OCI-M2 (cell line): ENCODE results near the gene ENTR1.

ENCODE experiments used
- DNase-seq: peaks from one replicate; lab custom pipeline; 2025; ENCODE audit not compliant: unreplicated experiment; lab: John Stamatoyannopoulos, UW

ENTR1 gene

DNA sequence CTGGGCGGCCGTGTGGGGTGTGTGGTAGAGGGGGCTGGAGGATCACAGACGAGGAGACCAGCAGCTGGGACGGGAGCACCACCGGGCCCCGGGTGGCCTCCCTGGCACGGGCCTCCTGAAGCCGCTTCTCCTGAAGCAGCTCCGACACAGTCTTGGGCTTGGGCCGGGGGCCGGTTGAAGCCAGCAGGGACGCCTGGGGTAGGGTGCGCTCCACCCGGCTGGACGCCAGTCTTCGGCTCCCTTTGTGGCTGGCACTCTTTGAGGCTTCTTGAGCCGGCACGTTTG lies 31.5 kb downstream of the ENTR1 start:
- no peak for DNase-seq

DNA sequence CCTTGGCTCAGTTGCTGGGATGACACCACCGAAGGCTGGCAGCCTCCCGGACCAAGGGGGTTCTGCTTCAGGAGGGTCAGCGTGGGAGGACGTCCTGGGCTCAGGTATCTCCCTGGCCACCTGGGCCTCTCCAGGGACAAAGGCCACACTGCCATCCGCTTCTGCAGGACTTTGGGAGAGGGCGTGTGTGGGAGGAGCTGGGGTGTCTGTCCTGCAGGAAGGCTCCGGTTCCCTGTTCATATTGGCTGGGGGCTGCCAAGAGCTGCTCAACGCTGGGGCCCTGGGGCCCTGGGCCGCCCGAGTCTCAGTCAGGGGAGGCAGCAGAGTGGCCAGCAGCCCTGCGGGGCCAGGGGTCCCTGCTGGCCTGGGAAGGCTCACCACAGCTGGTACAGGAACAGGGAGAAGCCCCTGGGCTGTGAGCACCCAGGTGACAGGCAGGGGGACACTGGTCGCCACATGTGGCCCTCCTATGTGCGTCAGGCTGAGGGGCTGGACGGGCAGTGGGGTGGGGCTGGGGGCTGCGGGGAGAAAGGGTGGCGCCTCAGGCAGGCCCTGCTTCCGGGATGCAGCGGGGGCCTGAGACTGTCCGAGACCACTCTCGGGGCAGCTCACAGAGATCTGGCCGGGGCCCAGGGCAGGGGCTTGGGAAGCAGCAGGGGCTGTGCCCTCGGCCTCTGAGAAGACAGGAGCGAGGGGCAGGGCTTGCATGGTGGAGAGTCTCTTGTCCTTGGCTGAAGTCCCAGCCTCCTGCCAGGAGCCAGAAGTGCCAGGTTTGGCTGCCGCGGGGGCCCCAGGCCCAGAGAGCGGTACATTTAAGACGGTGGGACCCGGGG lies 32.0 kb downstream of the ENTR1 start:
- no peak for DNase-seq

GRCh38 chr9:136377341-136378169 lies 32.9 kb downstream of the ENTR1 start:
- no peak for DNase-seq

DNA sequence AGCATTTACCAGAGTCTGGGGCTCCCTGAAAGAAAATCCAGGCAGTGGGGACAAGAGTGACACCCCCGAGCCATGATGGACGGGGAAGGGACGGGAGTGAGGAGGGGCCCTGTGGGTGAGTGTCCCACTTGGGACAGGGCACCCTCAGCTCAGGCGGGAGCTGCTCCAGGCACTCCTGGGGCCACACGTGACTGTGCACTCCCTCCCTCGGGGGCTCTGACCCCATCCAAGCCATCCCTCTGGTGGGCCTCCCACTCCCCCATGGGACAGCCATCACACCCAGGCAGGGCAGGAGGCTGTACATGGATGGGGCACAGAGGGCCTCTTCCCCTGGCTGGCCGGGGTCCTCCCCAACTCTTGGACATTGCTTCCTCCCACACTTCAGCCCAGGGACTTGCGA lies 34.0 kb downstream of the ENTR1 start:
- no peak for DNase-seq

GRCh38 chr9:136375096-136375495 lies 35.3 kb downstream of the ENTR1 start:
- DNase-seq: no peak

DNA sequence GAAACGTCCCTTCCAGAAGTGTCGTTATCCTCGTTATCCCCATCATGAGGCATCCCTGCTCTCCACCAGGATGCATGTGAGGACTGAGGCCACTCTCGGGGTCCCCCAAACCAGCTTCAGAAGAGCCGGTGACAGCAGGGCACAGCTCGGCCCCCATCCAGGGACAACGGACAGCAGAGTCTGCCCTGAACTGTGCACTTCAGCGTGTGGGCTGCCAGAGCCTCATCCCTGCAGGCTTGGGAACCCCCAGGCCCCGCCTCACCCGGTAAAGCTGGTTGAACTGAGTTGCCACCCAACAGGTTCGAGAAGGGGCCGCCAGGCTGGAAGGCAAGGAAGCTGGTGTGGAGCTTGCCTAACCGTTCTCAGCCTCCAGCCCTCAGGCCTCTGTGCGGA lies 36.2 kb downstream of the ENTR1 start:
- no peak for DNase-seq

DNA sequence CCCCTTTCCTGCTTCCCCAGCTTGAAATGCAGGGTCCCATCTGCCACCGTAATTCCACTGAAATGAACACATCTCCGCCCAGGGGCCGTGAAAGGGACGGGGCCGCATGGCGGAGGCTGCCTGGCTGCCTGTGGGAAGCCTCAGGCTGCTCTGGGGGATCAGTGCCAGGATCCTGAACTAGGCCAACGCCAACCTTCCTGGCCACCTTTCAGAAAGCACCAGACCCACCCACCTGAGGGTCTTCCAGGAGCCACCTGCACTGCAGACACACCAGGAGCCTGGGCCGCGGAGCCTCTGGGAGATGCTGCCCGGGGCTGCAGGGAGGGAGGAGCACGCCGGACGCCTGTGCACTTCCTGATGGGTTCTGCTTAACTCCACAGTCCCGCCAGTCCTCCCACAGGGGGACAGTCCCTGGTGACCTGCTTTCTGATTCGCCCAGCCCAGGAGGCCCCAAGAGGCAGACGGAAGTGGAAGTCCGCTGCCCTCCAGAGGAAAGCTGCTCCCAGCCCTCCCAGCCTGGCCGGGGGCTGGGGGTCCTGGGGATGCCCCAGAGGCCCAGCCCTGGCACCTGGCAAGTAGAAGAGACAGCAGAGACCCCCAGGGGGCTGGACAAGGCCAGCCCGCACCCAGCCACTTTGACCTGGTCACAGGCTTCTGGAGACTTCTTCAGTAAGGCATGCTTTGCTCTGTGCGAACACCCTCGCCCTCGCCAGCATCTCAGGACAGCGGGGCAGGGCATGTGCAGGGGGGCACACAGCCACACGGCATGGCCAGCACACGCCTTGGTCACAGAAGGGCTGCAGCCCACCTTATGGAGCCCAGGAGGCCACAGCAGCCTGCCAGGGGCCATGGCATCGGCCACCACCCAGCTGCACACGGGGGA lies 36.9 kb downstream of the ENTR1 start, which contains the start of gene CARD9:
Gene CARD9 (minus strand): TSS at position 370 of the 883 bp plus-strand sequence. CDS start 1,591 bp downstream, outside the sequence.
- no peak for DNase-seq

- DNase-seq: peak; percentile 8
Measured at GRCh38 chr9:136372561-136373299, 37.7 kb downstream of the ENTR1 start.

- no peak for DNase-seq
Measured at GRCh38 chr9:136372006-136372405, 38.4 kb downstream of the ENTR1 start.

DNA sequence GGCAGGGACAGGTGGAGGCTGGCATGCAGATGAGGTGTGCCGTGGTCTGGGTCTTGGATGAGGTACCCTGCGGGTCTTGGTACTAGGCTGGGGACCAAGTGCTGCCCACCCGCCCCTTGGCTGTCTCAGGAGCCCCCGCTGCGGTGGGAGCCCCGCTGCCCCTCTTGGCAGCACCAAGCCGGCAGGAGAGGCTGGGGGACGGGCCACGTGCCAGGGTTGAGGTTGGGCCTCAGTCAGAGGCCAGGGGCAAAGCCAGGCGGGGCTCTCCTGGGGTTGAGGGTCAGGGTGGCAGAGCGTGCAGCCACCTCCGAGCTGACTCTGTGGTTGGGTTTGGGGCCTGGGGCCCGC lies 38.9 kb downstream of the ENTR1 start:
- DNase-seq: no peak

DNA sequence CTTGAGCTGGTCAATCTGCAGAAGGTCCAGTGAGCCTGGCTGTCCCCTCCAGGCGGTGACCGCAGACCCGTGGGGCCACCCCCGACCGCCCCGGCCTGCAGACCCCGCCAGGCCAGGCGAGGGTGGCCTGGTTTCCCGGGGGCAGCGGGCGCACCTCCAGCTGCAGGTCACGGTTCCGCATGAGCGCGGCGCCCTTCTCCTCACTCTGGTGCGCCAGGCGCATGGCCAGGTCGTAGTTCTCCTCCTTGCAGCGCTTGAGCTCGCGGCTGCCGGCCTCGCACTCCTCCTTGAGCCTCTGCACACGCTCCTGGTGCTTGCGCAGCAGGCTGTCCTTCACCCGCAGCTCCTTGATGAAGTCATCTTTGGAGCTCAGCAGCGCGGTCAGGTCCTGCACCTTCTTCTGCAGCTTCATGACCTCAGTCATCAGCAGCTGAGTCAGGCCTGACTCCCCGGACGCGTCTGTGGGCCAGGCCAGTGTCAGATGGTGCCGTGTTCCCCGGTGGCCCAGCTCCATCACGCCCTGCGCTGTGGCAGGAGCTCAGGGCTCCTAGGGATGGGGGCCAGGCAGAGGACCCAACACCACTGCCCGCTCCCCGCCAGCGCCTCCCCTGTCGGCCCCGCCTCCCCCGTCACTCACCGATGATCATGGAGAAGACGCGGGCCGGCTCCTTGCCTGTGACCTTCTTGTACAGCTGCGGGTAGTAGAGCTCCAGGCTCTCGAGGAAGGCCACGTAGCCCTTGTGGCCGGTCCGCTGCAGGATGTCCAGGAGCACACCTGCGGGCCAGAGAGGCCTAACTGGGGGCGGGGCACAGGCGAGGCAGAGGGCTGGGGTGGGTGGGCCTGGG lies 39.5 kb downstream of the ENTR1 start:
- DNase-seq: no peak

GRCh38 chr9:136370037-136370436 lies 40.4 kb downstream of the ENTR1 start:
- DNase-seq: no peak

GRCh38 chr9:136368190-136368589 lies 42.2 kb downstream of the ENTR1 start:
- no peak for DNase-seq

DNA sequence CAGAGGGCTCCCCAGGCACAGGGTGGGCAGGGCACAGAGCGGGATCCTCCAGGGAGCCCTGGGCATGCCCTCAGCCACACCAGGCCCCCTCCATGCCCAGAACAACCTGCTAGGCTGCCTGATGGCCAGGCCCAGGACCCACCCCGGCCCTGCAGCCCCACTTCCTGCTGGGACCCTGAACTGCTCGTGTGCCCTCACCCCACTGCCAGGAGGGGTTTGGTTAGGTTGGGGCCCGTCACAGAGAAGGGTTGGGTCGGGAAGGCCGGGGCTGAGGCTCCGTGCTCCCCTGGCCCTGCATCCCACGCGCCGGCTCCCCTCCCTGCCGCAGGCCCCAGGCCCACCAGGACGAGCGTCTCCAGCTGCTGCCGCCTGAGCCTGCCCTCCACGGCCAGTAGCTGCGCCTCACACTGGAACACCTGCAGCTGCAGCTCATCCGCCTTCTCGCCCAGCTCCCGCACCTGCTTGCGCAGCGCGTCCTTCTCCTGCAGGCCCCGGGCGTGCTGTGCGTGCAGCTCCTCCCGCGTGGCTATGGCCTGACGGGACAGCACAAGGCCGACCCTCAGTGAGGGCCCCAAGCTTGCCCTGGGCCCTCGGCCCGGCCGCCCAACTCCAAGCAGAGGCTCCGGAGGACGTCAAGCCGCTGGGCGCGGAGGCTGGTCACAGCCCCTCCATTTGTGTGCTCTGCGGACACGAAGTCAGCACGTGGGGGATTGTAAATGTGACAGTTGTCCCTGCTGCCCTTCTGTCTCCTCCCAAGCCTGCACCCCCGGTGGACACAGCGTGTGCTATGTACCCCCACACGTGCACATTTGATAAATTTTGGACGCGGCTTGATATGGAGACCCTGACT lies 42.9 kb downstream of the ENTR1 start:
- no peak for DNase-seq

DNA sequence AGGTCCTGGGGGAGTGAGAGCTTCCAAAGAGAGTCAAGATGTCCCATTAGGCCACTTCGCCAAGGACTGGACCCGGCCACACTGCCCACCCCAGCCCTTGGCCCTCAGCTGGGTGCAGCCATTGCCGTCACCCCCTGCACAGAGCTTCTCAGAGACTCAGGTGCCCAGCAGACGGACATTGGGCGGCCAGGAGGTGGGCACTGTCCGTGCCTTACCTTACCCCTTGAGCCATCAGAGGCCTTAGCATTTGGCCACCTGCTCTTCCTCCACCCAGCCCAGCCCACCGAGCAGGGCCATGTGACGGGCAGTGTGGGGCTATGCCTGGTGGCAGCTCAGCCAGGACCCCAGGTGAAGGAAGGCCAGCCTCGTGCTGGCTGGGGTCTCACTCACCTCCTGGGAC lies 43.6 kb downstream of the ENTR1 start:
- no peak for DNase-seq

GRCh38 chr9:136365775-136366222 lies 44.6 kb downstream of the ENTR1 start:
- DNase-seq: no peak

GRCh38 chr9:136364942-136365774 lies 45.3 kb downstream of the ENTR1 start:
- DNase-seq: no peak
